HepG2 (cell line): ENCODE data around the gene ZNF593OS. TPM values are rescaled to one million over a fixed set of nuclear protein-coding genes. Genes with fewer than 3 reads are reported as not detected.

Source experiments
- ARNTL ChIP-seq: sonication (generic); formaldehyde crosslinking; IDR thresholded peaks from 2 replicates; pipeline ENCODE4 v1.4.0; 2020; ENCODE audit warnings: mild to moderate bottlenecking, missing genetic modification reagents
- GPN1 ChIP-seq: sonication (generic); formaldehyde crosslinking; IDR thresholded peaks from 2 replicates; pipeline ENCODE4 v1.5.1; 2020; ENCODE audit warnings: missing genetic modification reagents, borderline replicate concordance
- IRF2 ChIP-seq: IDR thresholded peaks from 2 replicates; pipeline ENCODE4 v1.6.1; 2018; ENCODE audit warnings: missing genetic modification reagents, missing compliant biosample characterization
- JUN ChIP-seq: sonication (generic); formaldehyde crosslinking; IDR thresholded peaks from 2 replicates; pipeline ENCODE4 v1.4.0; 2020; ENCODE audit warnings: mild to moderate bottlenecking, missing genetic modification reagents
- NFATC3 ChIP-seq: sonication (generic); formaldehyde crosslinking; IDR thresholded peaks from 2 replicates; pipeline ENCODE4 v1.5.1; 2020; ENCODE audit warnings: mild to moderate bottlenecking, missing genetic modification reagents
- NFYB ChIP-seq: sonication (generic); formaldehyde crosslinking; IDR thresholded peaks from 2 replicates; pipeline ENCODE4 v1.4.0; 2020; ENCODE audit warnings: missing genetic modification reagents
- RXRB ChIP-seq: IDR thresholded peaks from 2 replicates; pipeline ENCODE4 v1.6.1; 2016; ENCODE audit warnings: borderline replicate concordance, missing genetic modification reagents, missing compliant biosample characterization
- SKI ChIP-seq: fragments of 450-650 bp; IDR thresholded peaks from one replicate; pipeline ENCODE4 v1.6.1; 2018; ENCODE audit warnings: mild to moderate bottlenecking; ENCODE audit not compliant: partially characterized antibody
- SSRP1 ChIP-seq: IDR thresholded peaks from 2 replicates; pipeline ENCODE4 v1.6.1; 2016; ENCODE audit warnings: control low read depth
- XRCC5 ChIP-seq: fragments of 200-400 bp; formaldehyde crosslinking; optimal IDR thresholded peaks from 2 replicates; pipeline ENCODE3; 2017; ENCODE audit warnings: mild to moderate bottlenecking, low read length
- ZFP82 ChIP-seq: sonication (generic); formaldehyde crosslinking; IDR thresholded peaks from 2 replicates; pipeline ENCODE4 v1.5.1; 2020; ENCODE audit warnings: mild to moderate bottlenecking, missing genetic modification reagents, borderline replicate concordance
- ZNF296 ChIP-seq: sonication (generic); formaldehyde crosslinking; conservative IDR thresholded peaks from 2 replicates; pipeline ENCODE4 v1.5.0; 2020; ENCODE audit warnings: mild to moderate bottlenecking, missing genetic modification reagents
- ZNF430 ChIP-seq: sonication (generic); formaldehyde crosslinking; IDR thresholded peaks from 2 replicates; pipeline ENCODE4 v1.9.0; 2021; ENCODE audit warnings: mild to moderate bottlenecking, missing genetic modification reagents
- ZNF468 ChIP-seq: sonication (generic); formaldehyde crosslinking; IDR thresholded peaks from 2 replicates; pipeline ENCODE4 v1.8.0; 2022; ENCODE audit warnings: mild to moderate bottlenecking, moderate library complexity, missing genetic modification reagents
- ZNF484 ChIP-seq: sonication (generic); formaldehyde crosslinking; IDR thresholded peaks from 2 replicates; pipeline ENCODE4 v1.5.1; 2020; ENCODE audit warnings: mild to moderate bottlenecking, low read depth, missing genetic modification reagents, borderline replicate concordance
- ZNF501 ChIP-seq: sonication (generic); formaldehyde crosslinking; IDR thresholded peaks from 2 replicates; pipeline ENCODE4 v1.5.1; 2020; ENCODE audit warnings: mild to moderate bottlenecking, moderate library complexity, missing genetic modification reagents
- ZNF547 ChIP-seq: sonication (generic); formaldehyde crosslinking; IDR thresholded peaks from 2 replicates; pipeline ENCODE4 v1.5.1; 2020; ENCODE audit warnings: mild to moderate bottlenecking, missing genetic modification reagents
- ZNF589 ChIP-seq: sonication (generic); formaldehyde crosslinking; conservative IDR thresholded peaks from 2 replicates; pipeline ENCODE4 v1.8.0; 2022; ENCODE audit warnings: mild to moderate bottlenecking, moderate library complexity, missing genetic modification reagents
- ZNF703 ChIP-seq: sonication (generic); formaldehyde crosslinking; IDR thresholded peaks from 2 replicates; pipeline ENCODE4 v1.5.1; 2020; ENCODE audit warnings: missing genetic modification reagents, mild to moderate bottlenecking, moderate library complexity, borderline replicate concordance
- polyA plus RNA-seq, 8 experiments: library from polyadenylated mRNA; depleted of rRNA in 3 of 8; stranded (reverse) in 7 of 8; unstranded in 1 of 8; fragments of >200 nt; fragmentation: Illumina TruSeq in 4 of 8; extraction: Trizol in 4 of 8; gene quantifications; 2 replicates each; pipeline versions ENCODE4 v1.2.1 to v1.2.3, GENCODE V29; 2011 to 2016; ENCODE audit warnings: low read depth in 4 of 8, missing spikeins in 1 of 8, mixed read lengths in 1 of 8; ENCODE audit not compliant: insufficient read depth in 1 of 8
- total RNA-seq, 5 experiments: library from RNA; depleted of rRNA; stranded (reverse); fragments of >200 nt; fragmentation: Illumina TruSeq; extraction: Trizol; gene quantifications; 2 replicates each; pipeline ENCODE4 v1.2.3, GENCODE V29; 2016; ENCODE audit warnings: low read depth in 1 of 5
- TF ChIP-seq, protein P1 (sequence below): sonication (generic); formaldehyde crosslinking; IDR thresholded peaks from 2 replicates; pipeline ENCODE4 v1.4.0; 2020; ENCODE audit warnings: mild to moderate bottlenecking, missing genetic modification reagents
- TF ChIP-seq, protein P2 (sequence below): sonication (generic); formaldehyde crosslinking; IDR thresholded peaks from 2 replicates; pipeline ENCODE4 v1.5.0; 2020; ENCODE audit warnings: mild to moderate bottlenecking, missing genetic modification reagents
- TF ChIP-seq, protein P3 (sequence below), 2 experiments: sonication (generic) in 1 of 2; formaldehyde crosslinking in 1 of 2; IDR thresholded peaks; 2 replicates each; pipeline versions ENCODE4 v1.4.0 to v1.6.1; 2018 to 2020; ENCODE audit warnings: missing genetic modification reagents in 2 of 2, borderline replicate concordance in 1 of 2, low read depth in 1 of 2, mild to moderate bottlenecking in 1 of 2, missing biosample characterization in 1 of 2
- TF ChIP-seq, protein P4 (sequence below): sonication (generic); formaldehyde crosslinking; IDR thresholded peaks from 2 replicates; pipeline ENCODE4 v1.5.1; 2020; ENCODE audit warnings: mild to moderate bottlenecking, moderate library complexity, missing genetic modification reagents

The ZNF593OS gene
- total and polyA plus RNA-seq, 2 of the 13 experiments (the other 11 are each of a cell fraction or from before 2014, with no cell fraction given), result not detected

DNA sequence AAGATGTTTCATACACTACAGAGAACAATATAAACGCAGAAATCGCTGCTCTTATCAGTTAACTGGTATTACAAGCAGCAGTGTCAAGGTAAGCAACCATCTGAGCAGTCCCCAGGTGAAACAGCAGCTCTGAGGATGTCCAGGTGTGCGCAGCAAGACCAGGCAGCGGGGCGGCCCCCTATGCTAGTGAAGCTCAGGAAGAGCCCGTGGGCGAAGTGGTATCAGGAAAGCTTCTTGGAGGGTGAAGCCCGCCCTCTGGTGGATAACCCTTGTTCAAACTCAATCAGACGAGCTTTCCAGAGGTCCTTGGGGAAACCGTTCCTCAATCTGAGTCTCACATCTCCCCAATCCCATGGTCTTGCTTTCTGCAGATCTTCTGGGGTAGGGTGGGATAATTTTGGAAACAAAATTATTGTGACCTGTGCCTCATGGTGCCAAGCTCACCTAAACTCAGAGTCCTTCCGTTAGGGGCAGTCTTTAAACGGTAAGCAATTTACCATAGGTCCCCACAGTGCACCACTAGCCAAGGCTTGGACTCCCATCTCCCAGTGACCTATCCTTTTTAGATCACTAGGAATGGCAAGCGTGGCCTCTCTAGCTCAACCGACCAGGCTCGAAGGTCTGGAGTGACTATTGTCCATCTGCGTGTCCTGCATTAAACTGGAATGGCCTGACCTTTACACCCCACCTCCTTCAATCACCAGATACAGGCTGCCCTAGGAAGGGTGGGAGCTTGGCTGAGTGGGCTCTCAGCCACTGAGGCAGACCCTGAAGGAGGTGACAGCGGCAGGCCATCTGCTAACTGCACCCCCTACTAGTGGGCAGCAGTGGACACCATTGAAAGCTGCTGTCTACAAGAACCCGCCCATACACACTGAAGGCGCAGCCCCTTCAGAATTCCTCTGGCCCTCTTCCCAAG lies 26.3 kb downstream of the ZNF593OS start (continued):
- TF ChIP-seq ZNF703 (CRISPR knock-in tag) (no peak), ZNF484 (CRISPR knock-in tag) (no peak), GPN1 (CRISPR knock-in tag) (no peak), RXRB (CRISPR knock-in tag) (0 out of 2 replicates have a peak, but pooled peaks have one; percentile 16), ZNF296 (CRISPR knock-in tag) (no peak), JUN (no peak), ZNF430 (CRISPR knock-in tag) (no peak), SSRP1 (CRISPR knock-in tag) (no peak), ZFP82 (CRISPR knock-in tag) (no peak), SKI (no peak), ZNF589 (no peak), NFYB (CRISPR knock-in tag) (no peak), ZNF501 (CRISPR knock-in tag) (no peak), NFATC3 (CRISPR knock-in tag) (no peak), ZNF468 (CRISPR knock-in tag) (no peak), ARNTL (no peak), ZNF547 (CRISPR knock-in tag) (no peak), IRF2 (0 out of 2 replicates have a peak, but pooled peaks have one; percentile 26), XRCC5 (peak; percentile 52)
- TF ChIP-seq, protein P1, sequence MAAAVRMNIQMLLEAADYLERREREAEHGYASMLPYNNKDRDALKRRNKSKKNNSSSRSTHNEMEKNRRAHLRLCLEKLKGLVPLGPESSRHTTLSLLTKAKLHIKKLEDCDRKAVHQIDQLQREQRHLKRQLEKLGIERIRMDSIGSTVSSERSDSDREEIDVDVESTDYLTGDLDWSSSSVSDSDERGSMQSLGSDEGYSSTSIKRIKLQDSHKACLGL, result no peak
- TF ChIP-seq, protein P2, sequence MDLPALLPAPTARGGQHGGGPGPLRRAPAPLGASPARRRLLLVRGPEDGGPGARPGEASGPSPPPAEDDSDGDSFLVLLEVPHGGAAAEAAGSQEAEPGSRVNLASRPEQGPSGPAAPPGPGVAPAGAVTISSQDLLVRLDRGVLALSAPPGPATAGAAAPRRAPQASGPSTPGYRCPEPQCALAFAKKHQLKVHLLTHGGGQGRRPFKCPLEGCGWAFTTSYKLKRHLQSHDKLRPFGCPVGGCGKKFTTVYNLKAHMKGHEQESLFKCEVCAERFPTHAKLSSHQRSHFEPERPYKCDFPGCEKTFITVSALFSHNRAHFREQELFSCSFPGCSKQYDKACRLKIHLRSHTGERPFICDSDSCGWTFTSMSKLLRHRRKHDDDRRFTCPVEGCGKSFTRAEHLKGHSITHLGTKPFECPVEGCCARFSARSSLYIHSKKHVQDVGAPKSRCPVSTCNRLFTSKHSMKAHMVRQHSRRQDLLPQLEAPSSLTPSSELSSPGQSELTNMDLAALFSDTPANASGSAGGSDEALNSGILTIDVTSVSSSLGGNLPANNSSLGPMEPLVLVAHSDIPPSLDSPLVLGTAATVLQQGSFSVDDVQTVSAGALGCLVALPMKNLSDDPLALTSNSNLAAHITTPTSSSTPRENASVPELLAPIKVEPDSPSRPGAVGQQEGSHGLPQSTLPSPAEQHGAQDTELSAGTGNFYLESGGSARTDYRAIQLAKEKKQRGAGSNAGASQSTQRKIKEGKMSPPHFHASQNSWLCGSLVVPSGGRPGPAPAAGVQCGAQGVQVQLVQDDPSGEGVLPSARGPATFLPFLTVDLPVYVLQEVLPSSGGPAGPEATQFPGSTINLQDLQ (CRISPR knock-in tag), result no peak
- TF ChIP-seq, protein P3, sequence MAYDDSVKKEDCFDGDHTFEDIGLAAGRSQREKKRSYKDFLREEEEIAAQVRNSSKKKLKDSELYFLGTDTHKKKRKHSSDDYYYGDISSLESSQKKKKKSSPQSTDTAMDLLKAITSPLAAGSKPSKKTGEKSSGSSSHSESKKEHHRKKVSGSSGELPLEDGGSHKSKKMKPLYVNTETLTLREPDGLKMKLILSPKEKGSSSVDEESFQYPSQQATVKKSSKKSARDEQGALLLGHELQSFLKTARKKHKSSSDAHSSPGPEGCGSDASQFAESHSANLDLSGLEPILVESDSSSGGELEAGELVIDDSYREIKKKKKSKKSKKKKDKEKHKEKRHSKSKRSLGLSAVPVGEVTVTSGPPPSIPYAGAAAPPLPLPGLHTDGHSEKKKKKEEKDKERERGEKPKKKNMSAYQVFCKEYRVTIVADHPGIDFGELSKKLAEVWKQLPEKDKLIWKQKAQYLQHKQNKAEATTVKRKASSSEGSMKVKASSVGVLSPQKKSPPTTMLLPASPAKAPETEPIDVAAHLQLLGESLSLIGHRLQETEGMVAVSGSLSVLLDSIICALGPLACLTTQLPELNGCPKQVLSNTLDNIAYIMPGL (CRISPR knock-in tag; IDR thresholded peaks at IDR 0.05; ENCODE audit: borderline replicate concordance in 1 of 2, low read depth in 1 of 2), result 0 out of 4 replicates have a peak, but pooled peaks of 1 of the 2 experiments have one; percentile 50
- TF ChIP-seq, protein P4, sequence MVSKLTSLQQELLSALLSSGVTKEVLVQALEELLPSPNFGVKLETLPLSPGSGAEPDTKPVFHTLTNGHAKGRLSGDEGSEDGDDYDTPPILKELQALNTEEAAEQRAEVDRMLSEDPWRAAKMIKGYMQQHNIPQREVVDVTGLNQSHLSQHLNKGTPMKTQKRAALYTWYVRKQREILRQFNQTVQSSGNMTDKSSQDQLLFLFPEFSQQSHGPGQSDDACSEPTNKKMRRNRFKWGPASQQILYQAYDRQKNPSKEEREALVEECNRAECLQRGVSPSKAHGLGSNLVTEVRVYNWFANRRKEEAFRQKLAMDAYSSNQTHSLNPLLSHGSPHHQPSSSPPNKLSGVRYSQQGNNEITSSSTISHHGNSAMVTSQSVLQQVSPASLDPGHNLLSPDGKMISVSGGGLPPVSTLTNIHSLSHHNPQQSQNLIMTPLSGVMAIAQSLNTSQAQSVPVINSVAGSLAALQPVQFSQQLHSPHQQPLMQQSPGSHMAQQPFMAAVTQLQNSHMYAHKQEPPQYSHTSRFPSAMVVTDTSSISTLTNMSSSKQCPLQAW, result peak; percentile 45; the same call in 1 of the 2 replicates
